ENCODE results near the gene FOXO3.

Gene FOXO3

DNA sequence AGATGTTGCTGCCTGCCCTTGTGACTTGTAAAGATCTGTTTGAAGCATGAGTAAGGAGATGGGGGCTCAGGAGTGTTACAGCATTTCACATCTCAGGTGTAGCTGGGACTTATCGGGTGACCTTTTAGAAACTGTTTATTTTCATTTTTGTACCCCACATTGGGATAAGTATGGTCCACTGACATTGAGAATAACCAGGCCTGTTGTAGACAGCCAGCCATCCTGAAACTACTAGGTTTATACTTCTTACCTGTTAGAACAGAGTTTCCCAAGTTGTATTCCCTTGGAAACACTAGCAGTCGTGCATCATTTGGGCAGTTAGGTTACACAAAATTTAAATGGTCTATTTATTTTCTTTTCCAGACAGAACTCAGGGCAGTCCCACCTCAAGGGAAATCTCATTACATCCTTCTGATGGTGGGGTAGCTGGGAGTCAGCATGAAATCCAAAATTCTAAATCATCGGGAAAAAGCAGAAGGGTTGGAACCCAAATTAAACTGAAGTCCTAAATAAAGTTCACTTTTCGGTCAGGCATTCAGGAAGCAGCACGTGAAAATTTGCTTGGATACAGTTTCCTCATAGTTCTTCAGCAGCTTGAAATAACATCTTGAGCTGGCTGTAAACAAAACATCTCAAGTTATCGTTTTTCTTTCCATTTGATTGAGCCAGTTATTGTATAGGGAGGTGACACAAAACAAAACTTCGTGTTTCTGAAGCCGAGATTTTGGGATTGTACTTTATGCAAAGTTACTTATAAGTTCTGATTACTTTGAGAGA lies 30.5 kb downstream of the FOXO3 start:
- in situ Hi-C loops (cut with MboI; ENCODE audit: low sequenced_read_pairs), result no loop called here

- in situ Hi-C loops (cut with MboI; ENCODE audit: low sequenced_read_pairs), result no loop called here
These were observed 31.9 kb downstream of the FOXO3 start for GRCh38 chr6:108592371-108593337.

- in situ Hi-C loops (cut with MboI; ENCODE audit: low sequenced_read_pairs), result no loop called here
These were observed 33.4 kb downstream of the FOXO3 start for GRCh38 chr6:108594151-108594550.

- in situ Hi-C loops (cut with MboI; ENCODE audit: low sequenced_read_pairs), result no loop called here
These were observed 33.9 kb downstream of the FOXO3 start for GRCh38 chr6:108594640-108595039.

DNA sequence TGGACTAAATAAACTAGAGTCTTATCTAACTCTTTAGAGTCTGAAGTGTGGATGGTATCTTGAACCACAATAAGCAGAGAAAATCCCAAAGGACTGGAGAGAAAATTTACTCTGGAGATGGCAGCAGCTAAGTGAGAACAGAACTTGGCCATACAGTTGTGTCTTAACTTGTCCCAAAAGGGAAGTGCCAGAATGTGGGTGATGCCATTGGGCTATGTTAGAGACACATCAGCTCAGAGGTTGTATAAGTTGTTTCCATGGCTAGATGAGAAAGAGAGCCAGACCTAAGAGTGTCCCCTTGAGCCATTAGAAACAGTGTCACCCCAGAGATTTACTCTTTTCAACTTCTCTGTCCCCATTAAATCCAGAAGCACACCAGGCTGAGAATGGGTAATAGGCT lies 36.2 kb downstream of the FOXO3 start:
- in situ Hi-C loops (cut with MboI; ENCODE audit: low sequenced_read_pairs), result no loop called here

DNA sequence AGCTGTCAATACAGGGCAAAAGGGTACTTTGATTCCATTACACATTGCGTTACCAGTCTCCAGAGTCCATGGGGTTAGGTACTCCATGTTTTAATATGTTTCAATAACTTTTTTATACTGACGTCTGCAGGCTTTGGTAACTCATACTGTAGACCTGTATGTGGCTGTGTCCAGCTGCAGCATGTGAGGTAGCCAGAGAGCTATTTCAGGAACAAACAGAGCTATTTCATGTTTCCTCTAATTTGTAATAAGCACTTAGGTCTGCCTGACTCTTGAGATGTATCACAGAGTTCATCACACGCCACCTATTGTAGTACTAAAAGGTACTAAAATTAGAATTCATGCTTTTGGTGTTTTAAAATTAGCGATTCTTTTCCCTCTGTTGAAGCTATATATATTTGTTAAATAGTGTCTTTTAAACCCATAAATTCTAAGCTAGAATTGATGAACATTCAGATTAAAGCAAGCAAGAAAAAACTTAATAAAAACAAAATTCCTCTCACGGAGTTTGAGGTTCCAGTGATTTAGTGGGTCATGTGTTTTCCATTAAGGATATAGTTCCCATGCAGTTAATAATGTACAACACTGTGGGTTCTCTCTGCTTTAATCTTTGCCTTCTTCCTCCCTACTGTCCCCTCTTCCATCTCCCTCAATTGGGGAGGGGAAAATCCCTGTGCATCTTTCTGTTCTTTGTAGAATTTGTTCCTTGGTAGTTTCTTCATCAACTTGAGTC lies 37.0 kb downstream of the FOXO3 start:
- in situ Hi-C loops (cut with MboI; ENCODE audit: low sequenced_read_pairs), result no loop called here

- in situ Hi-C loops (cut with MboI; ENCODE audit: low sequenced_read_pairs), result no loop called here
These were observed 37.7 kb downstream of the FOXO3 start for GRCh38 chr6:108598305-108598863.

DNA sequence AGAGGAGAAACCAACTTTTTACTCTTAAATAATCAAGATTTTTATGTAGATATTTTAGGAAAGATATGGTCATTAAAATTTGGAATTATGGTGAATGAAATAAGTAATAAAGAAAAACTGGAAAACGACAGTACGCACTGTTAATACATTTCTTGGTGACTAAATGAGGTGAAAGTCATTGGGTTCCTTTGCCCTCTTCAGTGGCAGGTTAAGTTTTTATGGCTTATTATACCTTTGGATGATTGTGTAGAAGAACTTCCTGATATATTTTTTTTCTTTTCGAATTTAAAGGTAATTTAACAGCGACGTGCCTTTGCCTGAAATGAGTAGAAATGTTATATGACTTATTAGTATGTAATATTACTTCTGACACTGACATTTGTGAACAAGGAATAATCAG lies 43.4 kb downstream of the FOXO3 start:
- in situ Hi-C loops (cut with MboI; ENCODE audit: low sequenced_read_pairs), result no loop called here

- in situ Hi-C loops (cut with MboI; ENCODE audit: low sequenced_read_pairs), result no loop called here
These were observed 45.6 kb downstream of the FOXO3 start for GRCh38 chr6:108606250-108606690.

- in situ Hi-C loops (cut with MboI; ENCODE audit: low sequenced_read_pairs), result no loop called here
These were observed 47.9 kb downstream of the FOXO3 start for GRCh38 chr6:108608453-108609275.

DNA sequence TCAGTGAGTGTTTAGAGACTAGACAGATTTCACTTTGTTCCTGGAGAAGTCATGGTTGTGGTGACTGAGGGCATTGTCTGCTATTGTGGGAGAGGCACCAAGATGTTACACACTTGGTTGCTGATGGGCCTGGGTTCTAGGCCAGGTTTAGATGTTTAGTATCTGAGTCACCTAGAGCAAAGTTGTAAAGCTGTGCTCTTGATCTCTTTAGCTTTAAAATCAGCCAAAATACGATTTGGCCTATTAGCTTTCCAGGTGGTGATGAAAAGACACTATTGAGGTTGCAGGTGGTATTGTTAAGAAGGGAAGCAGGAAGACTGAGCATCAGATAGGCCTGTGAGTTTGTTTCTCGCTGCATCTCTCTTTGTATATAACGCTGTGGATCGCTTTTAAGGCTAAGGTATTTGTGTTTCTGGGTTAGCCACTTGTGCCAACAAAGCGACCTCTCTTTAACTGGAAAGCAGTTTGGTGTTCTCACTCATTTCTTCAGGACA lies 48.6 kb downstream of the FOXO3 start:
- in situ Hi-C loops (cut with MboI; ENCODE audit: low sequenced_read_pairs), result no loop called here

DNA sequence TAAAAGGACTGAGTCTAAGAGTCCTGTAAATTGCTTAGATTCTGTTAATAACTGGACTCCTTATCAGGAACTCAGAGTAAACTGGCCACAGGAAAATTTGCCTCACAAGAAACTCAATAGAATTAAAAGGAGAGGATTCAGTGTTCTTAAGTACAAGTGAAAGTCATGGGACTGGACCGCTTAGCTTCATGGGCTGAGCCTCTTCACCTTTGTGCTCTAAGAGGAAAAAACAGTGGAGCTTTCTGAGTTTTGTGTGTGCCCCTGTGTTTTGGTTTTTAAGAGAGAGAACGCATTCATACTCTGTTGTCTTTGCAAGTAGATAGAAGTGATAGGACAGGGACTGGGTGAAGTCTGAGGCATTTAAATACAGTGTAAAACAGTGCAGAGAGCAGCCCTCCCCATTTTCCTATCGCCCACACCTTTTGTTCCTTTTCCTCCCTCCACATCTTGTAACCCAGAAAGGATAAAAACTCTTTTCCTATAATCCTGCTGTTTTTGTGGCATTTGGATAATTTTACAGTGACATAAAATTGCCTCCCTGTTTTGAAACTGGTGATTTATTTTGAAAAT lies 49.6 kb downstream of the FOXO3 start:
- in situ Hi-C loops (cut with MboI; ENCODE audit: low sequenced_read_pairs), result no loop called here

DNA sequence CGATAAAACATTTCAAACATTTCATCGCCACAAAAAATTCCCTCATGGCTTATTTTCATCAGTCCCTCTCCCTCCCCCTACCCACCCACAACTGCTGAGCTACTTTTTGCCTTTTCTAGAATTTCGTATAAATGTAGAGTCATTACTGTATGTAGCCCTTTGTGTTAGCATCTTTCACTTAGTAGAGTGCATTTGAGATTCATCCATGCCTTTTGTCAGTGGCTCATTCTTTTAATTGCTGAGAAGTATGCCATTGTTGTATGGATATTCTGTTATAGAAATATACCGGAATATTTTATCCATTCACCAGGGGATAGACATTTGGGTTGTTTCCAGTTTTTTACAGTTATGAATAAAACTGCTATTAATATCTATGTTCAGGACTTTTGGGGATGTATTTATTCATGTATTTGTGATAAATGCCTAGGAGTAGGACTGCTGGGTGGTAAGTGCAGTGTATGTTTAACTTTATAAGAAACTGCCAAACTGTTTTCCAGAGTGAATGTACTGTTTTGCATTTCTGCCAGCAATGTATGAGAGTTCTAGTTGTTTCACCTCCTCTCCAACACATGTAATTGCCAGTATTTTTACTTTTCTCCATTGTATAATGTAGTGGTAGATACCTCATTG lies 50.4 kb downstream of the FOXO3 start:
- in situ Hi-C loops (cut with MboI; ENCODE audit: low sequenced_read_pairs), result no loop called here

GRCh38 chr6:108612852-108613251 lies 52.1 kb downstream of the FOXO3 start:
- in situ Hi-C loops (cut with MboI; ENCODE audit: low sequenced_read_pairs), result no loop called here

- in situ Hi-C loops (cut with MboI; ENCODE audit: low sequenced_read_pairs), result no loop called here
These were observed 55.8 kb downstream of the FOXO3 start for GRCh38 chr6:108616544-108616943.

GRCh38 chr6:108616973-108617372 lies 56.3 kb downstream of the FOXO3 start:
- in situ Hi-C loops (cut with MboI; ENCODE audit: low sequenced_read_pairs), result no loop called here

GRCh38 chr6:108618623-108619152 lies 58.0 kb downstream of the FOXO3 start:
- in situ Hi-C loops (cut with MboI; ENCODE audit: low sequenced_read_pairs), result no loop called here

DNA sequence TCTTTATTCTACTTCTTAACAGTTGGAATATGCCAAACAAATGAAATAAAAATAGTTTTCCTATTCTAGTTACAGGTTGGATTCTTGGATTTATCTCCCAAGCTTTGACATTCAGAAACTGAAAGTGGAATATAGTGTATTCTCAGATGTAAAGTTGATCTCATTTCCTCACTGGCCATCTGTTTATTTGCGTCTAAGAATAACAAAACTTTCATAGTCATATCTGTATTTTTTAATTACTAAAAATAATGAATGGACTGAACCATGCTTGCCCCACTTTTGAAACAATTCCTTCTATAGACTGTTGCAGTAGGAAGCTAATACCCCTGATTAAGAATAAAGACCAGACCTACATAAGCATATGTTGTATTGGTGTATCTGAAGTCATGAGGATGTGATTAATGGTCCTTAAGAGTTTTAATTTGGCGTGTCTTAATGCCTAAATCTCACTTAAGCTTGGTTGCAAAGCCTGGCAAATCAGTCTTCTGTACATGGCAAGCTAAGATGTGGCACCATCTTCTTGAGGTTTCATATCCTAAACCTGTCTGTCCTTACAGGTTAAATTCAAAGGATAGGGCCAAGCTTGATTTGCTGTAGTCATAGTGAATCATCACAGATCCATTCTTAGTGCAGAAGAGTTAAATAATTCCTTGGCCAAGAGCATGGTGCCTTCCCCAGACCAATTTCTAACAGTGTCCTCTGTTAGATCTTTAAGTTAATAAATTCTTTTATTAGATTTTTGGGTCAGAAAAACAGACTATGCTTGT lies 58.9 kb downstream of the FOXO3 start:
- in situ Hi-C loops (cut with MboI; ENCODE audit: low sequenced_read_pairs), result no loop called here
